Tibial nerve (tissue), 4 donors: Measurements from ENCODE around the gene KLHL26. TPM values are rescaled to one million over a fixed set of nuclear protein-coding genes. Genes with fewer than 3 reads are reported as not detected.
A peak's percentile ranks its signal among the peaks of the same experiment; 100 is the strongest.

ENCODE experiments used
- DNase-seq, 2 donors: peaks; one replicate each; pipeline ENCODE4 v3.0.0-alpha.2; 2019; ENCODE audit warnings: low spot score in 2 of 2
- H3K27ac ChIP-seq, 4 donors: fragments of 200-600 bp; sonication (generic) in 3 of 4; one replicate each; pipeline ENCODE4 v1.5.1; 2017 to 2019; ENCODE audit warnings: mild to moderate bottlenecking in 1 of 4
- H3K27me3 ChIP-seq, 2 donors: fragments of 200-600 bp; sonication (generic) in 1 of 2; one replicate each; pipeline versions ENCODE4 v1.5.1 to v1.6.0; 2017 to 2019
- H3K36me3 ChIP-seq, 3 donors: fragments of 200-600 bp; sonication (generic); one replicate each; pipeline ENCODE4 v1.5.1; 2018 to 2019
- H3K4me1 ChIP-seq, 4 donors: fragments of 200-600 bp; sonication (generic) in 3 of 4; one replicate each; pipeline ENCODE4 v1.5.1; 2017 to 2019
- H3K4me3 ChIP-seq, 4 donors: fragments of 200-600 bp; sonication (generic) in 3 of 4; one replicate each; pipeline ENCODE4 v1.5.1; 2017 to 2019; ENCODE audit warnings: mild to moderate bottlenecking in 1 of 4, moderate library complexity in 1 of 4
- H3K9me3 ChIP-seq, 4 donors: fragments of 200-600 bp; sonication (generic) in 3 of 4; one replicate each; pipeline ENCODE4 v1.5.1; 2017 to 2019
- CTCF ChIP-seq, 5 experiments: fragments of 200-600 bp in 3 of 5; fragments of 450-650 bp in 2 of 5; sonication (generic) in 3 of 5; IDR thresholded peaks; one replicate each; pipeline ENCODE4 v1.5.1; 2016 to 2019; ENCODE audit warnings: antibody characterized with exemption in 5 of 5, mild to moderate bottlenecking in 3 of 5, moderate library complexity in 2 of 5
- EP300 ChIP-seq, 2 donors: sonication (generic); formaldehyde crosslinking; IDR thresholded peaks; one replicate each; pipeline ENCODE4 v1.6.1; 2017; ENCODE audit warnings: antibody characterized with exemption in 2 of 2, mild to moderate bottlenecking in 1 of 2
- POLR2A ChIP-seq, 2 donors: fragments of 450-650 bp; IDR thresholded peaks; one replicate each; pipeline ENCODE4 v1.6.1; 2017; ENCODE audit warnings: antibody characterized with exemption in 2 of 2, mild to moderate bottlenecking in 2 of 2, moderate library complexity in 2 of 2
- whole genome bisulfite sequencing, 2 donors: methylation state at CpG; one replicate each; pipeline ENCODE4 v1.1.5; 2018; 5-methylcytosine and 5-hydroxymethylcytosine counted together
- total RNA-seq, 4 donors: library from RNA; depleted of rRNA; stranded (reverse); fragments of >200 nt; gene quantifications; one replicate each; pipeline ENCODE4 v1.1.0, GENCODE V29; 2016

Gene KLHL26
- total RNA-seq, 4 donors from 2014 or later: 12.9 to 38.4 (median 15.1) TPM

GRCh38 chr19:18605546-18606280, 31.1 kb upstream of the KLHL26 start:
- Histone ChIP-seq H3K9me3 (no peaks in the 10 kb centered on the region), H3K4me3 (peak overlapping the region in 3 of 4 donors; percentile 0 to 49 (median 25)), H3K36me3 (no peaks in the 10 kb centered on the region), H3K27me3 (peaks cover 3 to 81% of the 10 kb centered on the region in 2 donors), H3K27ac (peak overlapping the region in 1 of 4 donors; percentile 31), H3K4me1 (peaks cover 2 to 53% (median 17%) of the 10 kb centered on the region in 4 donors)
- no peak for DNase-seq
- TF ChIP-seq POLR2A (IDR thresholded peaks at IDR 0.05) (no peak), CTCF (IDR thresholded peaks at IDR 0.05) (no peak), EP300 (IDR thresholded peaks at IDR 0.05) (no peak)
- WGBS, 2 donors: 2 to 23% methylated on average over 23 to 30 of the region's 65 CpGs

- peaks cover 2 to 61% (median 26%) of the 10 kb centered on the region in 4 donors for H3K4me1 ChIP-seq
- peaks cover 3 to 89% of the 10 kb centered on the region in 2 donors for H3K27me3 ChIP-seq
- H3K27ac ChIP-seq: peak within 1 kb of the TSS in 1 of 4 donors; percentile 31
- peak within 1 kb of the TSS in 3 of 4 donors; percentile 0 to 49 (median 25) for H3K4me3 ChIP-seq
- no peak for TF ChIP-seq POLR2A (IDR thresholded peaks at IDR 0.05)
- no peak for TF ChIP-seq CTCF (IDR thresholded peaks at IDR 0.05)
- TF ChIP-seq EP300 (IDR thresholded peaks at IDR 0.05): no peak
- WGBS, 2 donors: 2 to 3% methylated on average over 13 to 14 of the region's 116 CpGs
- no peak for DNase-seq
- no peaks in the 10 kb centered on the region for H3K9me3 ChIP-seq
- no peaks in the 10 kb centered on the region for H3K36me3 ChIP-seq
Measured at GRCh38 chr19:18606281-18607225, 30.3 kb upstream of the KLHL26 start, which contains the start of gene CRLF1. TSS of gene CRLF1 (minus strand) at chr19:18606799. CDS start at chr19:18606656, 143 bp downstream.

GRCh38 chr19:18607226-18608101, 29.4 kb upstream of the KLHL26 start:
- Histone ChIP-seq H3K4me1 (peaks cover 2 to 71% (median 35%) of the 10 kb centered on the region in 4 donors), H3K27me3 (peaks cover 4 to 94% of the 10 kb centered on the region in 2 donors), H3K4me3 (peak overlapping the region in 2 of 4 donors; percentile 18 to 49), H3K9me3 (no peaks in the 10 kb centered on the region), H3K27ac (no peak overlapping the region), H3K36me3 (no peaks in the 10 kb centered on the region)
- DNase-seq: no peak
- WGBS, 2 donors: 2% methylated on average over 48 to 66 of the region's 68 CpGs
- TF ChIP-seq POLR2A (IDR thresholded peaks at IDR 0.05) (no peak), EP300 (IDR thresholded peaks at IDR 0.05) (no peak), CTCF (IDR thresholded peaks at IDR 0.05) (no peak)

GRCh38 chr19:18608102-18608804, 28.6 kb upstream of the KLHL26 start:
- no peak for TF ChIP-seq EP300 (IDR thresholded peaks at IDR 0.05)
- TF ChIP-seq POLR2A (IDR thresholded peaks at IDR 0.05): no peak
- TF ChIP-seq CTCF (IDR thresholded peaks at IDR 0.05): no peak
- peaks cover 7 to 94% of the 10 kb centered on the region in 2 donors for H3K27me3 ChIP-seq
- H3K4me1 ChIP-seq: peaks cover 2 to 78% (median 39%) of the 10 kb centered on the region in 4 donors
- peak overlapping the region in 1 of 4 donors; percentile 49 for H3K4me3 ChIP-seq
- no peaks in the 10 kb centered on the region for H3K9me3 ChIP-seq
- WGBS, 2 donors: 35 to 49% methylated on average over 5 of the region's 5 CpGs
- DNase-seq: no peak
- H3K36me3 ChIP-seq: no peaks in the 10 kb centered on the region
- H3K27ac ChIP-seq: no peak overlapping the region
